OCI-LY7 (cell line): Measurements from ENCODE around the gene BIRC5. TPM values are rescaled to one million over a fixed set of nuclear protein-coding genes. Genes with fewer than 3 reads are reported as not detected.

ENCODE experiments used
- BruUV-seq: library from RNA; stranded (reverse); fragments of 400-500 nt; replicated peaks from 2 replicates; lab custom pipeline; 2021; lab: Mats Ljungman, UMichigan
- CTCF ChIA-PET: fragments of 300-600 bp; sonication (Branson Sonifier 250); formaldehyde crosslinking; loops from one replicate; lab custom pipeline; 2022; ENCODE audit warnings: antibody characterized with exemption; ENCODE audit not compliant: unreplicated experiment; lab: Charles Lee
- POLR2A ChIA-PET: fragments of 300-600 bp; sonication (Branson Sonifier 250); formaldehyde crosslinking; loops from one replicate; lab custom pipeline; 2022; ENCODE audit warnings: antibody characterized with exemption; lab: Charles Lee
- DNase-seq: peaks from one replicate; pipeline ENCODE4 v3.0.0-alpha.2; 2015; ENCODE audit warnings: low spot score
- H2AFZ ChIP-seq: fragments of 200-600 bp; sonication (generic), shearing (Covaris generic); 2 replicates; pipeline ENCODE4 v1.6.1; 2014; ENCODE audit warnings: mild to moderate bottlenecking, antibody characterized with exemption, low read length, moderate library complexity
- H3K27ac ChIP-seq: fragments of 200-600 bp; sonication (generic); 2 replicates; pipeline ENCODE4 v1.5.1; 2014; ENCODE audit warnings: mixed run types, low read depth, mild to moderate bottlenecking, moderate library complexity, low read length, inconsistent platforms; ENCODE audit not compliant: poor library complexity, severe bottlenecking
- H3K36me3 ChIP-seq: fragments of 200-600 bp; sonication (generic); 2 replicates; pipeline ENCODE4 v1.6.1; 2014; ENCODE audit warnings: mild to moderate bottlenecking, antibody characterized with exemption, low read length, moderate library complexity, mixed read lengths; ENCODE audit not compliant: insufficient read depth
- H3K4me1 ChIP-seq: fragments of 200-600 bp; sonication (generic); 2 replicates; pipeline ENCODE4 v1.5.1; 2014; ENCODE audit warnings: mild to moderate bottlenecking, low read length; ENCODE audit not compliant: insufficient read depth, poor library complexity, severe bottlenecking
- H3K4me2 ChIP-seq: fragments of 200-600 bp; sonication (generic); 2 replicates; pipeline ENCODE4 v1.6.1; 2014; ENCODE audit warnings: mild to moderate bottlenecking, low read length
- H3K4me3 ChIP-seq: fragments of 200-600 bp; sonication (generic); 2 replicates; pipeline ENCODE4 v1.5.1; 2014; ENCODE audit warnings: mild to moderate bottlenecking, low read depth, low read length; ENCODE audit not compliant: poor library complexity, severe bottlenecking
- H3K79me2 ChIP-seq: fragments of 200-600 bp; sonication (generic); 2 replicates; pipeline ENCODE4 v1.6.1; 2016; ENCODE audit warnings: low read depth, mild to moderate bottlenecking, low read length, moderate library complexity, mixed read lengths; ENCODE audit not compliant: insufficient read depth
- H3K9me2 ChIP-seq: fragments of 200-600 bp; sonication (generic); 2 replicates; pipeline ENCODE4 v1.6.1; 2016; ENCODE audit warnings: mild to moderate bottlenecking, low read length, mixed read lengths; ENCODE audit not compliant: insufficient read depth
- H3K9me3 ChIP-seq: fragments of 200-600 bp; sonication (generic); 2 replicates; pipeline ENCODE4 v1.6.1; 2014; ENCODE audit warnings: mild to moderate bottlenecking, mixed run types, low read length, mixed read lengths
- H4K20me1 ChIP-seq: fragments of 200-600 bp; sonication (generic); 2 replicates; pipeline ENCODE4 v1.6.1; 2014; ENCODE audit warnings: mild to moderate bottlenecking, antibody characterized with exemption, low read length, moderate library complexity, mixed read lengths; ENCODE audit not compliant: insufficient read depth
- CTCF ChIP-seq: fragments of 200-600 bp; sonication (generic); conservative IDR thresholded peaks from 2 replicates; pipeline ENCODE4 v1.5.1; 2014; ENCODE audit warnings: mild to moderate bottlenecking, antibody characterized with exemption, low read length, moderate library complexity, mixed read lengths
- EZH2phosphoT487 ChIP-seq: fragments of 200-600 bp; sonication (generic); IDR thresholded peaks from 2 replicates; pipeline ENCODE4 v1.6.1; 2018; ENCODE audit warnings: low read depth, borderline replicate concordance, mild to moderate bottlenecking, mixed run types, antibody characterized with exemption, low read length, moderate library complexity, mixed read lengths
- intact Hi-C: fragments of 100-400 bp; cut with micrococcal nuclease; formaldehyde crosslinking; loops from one replicate; pipeline ENCODE4 v1.10.0; 2022; ENCODE audit not compliant: unreplicated experiment
- total RNA-seq, 2 experiments: library from RNA; depleted of rRNA in 1 of 2; stranded (reverse); fragments of >200 nt in 1 of 2; shearing (Covaris generic) in 1 of 2; gene quantifications; 2 replicates each; pipeline ENCODE4 v1.2.3, GENCODE V29; 2014 to 2022

Gene BIRC5
- total RNA-seq, 2 experiments from 2014 or later = 184 to 266 TPM

GRCh38 chr17:78272181-78272913 lies 58.3 kb downstream of the BIRC5 start:
- peak overlapping the region; percentile 33 for H3K4me2 ChIP-seq
- TF ChIP-seq CTCF (no peak), EZH2phosphoT487 (no peak)
- no peaks in the 10 kb centered on the region for H3K9me3 ChIP-seq
- H3K36me3 ChIP-seq = no peaks in the 10 kb centered on the region
- DNase-seq = peak; percentile 64
- H3K79me2 ChIP-seq = no peaks in the 10 kb centered on the region
- no peak overlapping the region for H3K27ac ChIP-seq
- BruUV-seq = no TSS peak
- ChIA-PET CTCF (interaction anchor here (0.7 kb wide), 1 partner anchor 200 kb away, joined by 3 read pairs; no protein-coding TSS in a partner anchor), POLR2A (interaction anchor here (0.7 kb wide), 1 partner anchor 11 kb away, joined by 3 read pairs; no protein-coding TSS in a partner anchor)
- H2AFZ ChIP-seq = peak overlapping the region; percentile 11; the same call in 1 of the 2 replicates
- no peaks in the 10 kb centered on the region for H3K9me2 ChIP-seq
- intact Hi-C loops = no loop called here
- H4K20me1 ChIP-seq = no peaks in the 10 kb centered on the region
- H3K4me3 ChIP-seq = no peak overlapping the region
- peaks cover 40% of the 10 kb centered on the region for H3K4me1 ChIP-seq

- Histone ChIP-seq H3K4me1 (peaks cover 45% of the 10 kb centered on the region), H2AFZ (peak overlapping the region; percentile 11; the same call in 1 of the 2 replicates), H3K9me3 (no peaks in the 10 kb centered on the region), H3K4me3 (no peak overlapping the region), H3K36me3 (no peaks in the 10 kb centered on the region), H4K20me1 (no peaks in the 10 kb centered on the region), H3K79me2 (no peaks in the 10 kb centered on the region), H3K4me2 (peak overlapping the region; percentile 33; the same call in 1 of the 2 replicates), H3K9me2 (no peaks in the 10 kb centered on the region), H3K27ac (no peak overlapping the region)
- BruUV-seq = no TSS peak
- TF ChIP-seq EZH2phosphoT487 = no peak
- TF ChIP-seq CTCF = no peak
- no peak for DNase-seq
- CTCF ChIA-PET = no interaction called here
- intact Hi-C loops = no loop called here
- POLR2A ChIA-PET = interaction anchor here (0.7 kb wide), 1 partner anchor 12 kb away, joined by 3 read pairs; no protein-coding TSS in a partner anchor
Measured at GRCh38 chr17:78272914-78273258, 58.8 kb downstream of the BIRC5 start.

GRCh38 chr17:78273813-78274212 lies 59.8 kb downstream of the BIRC5 start:
- Histone ChIP-seq H3K4me2 (no peak overlapping the region), H3K4me1 (peaks cover 54% of the 10 kb centered on the region), H4K20me1 (no peaks in the 10 kb centered on the region), H3K9me3 (no peaks in the 10 kb centered on the region), H3K79me2 (no peaks in the 10 kb centered on the region), H3K27ac (no peak overlapping the region), H3K4me3 (no peak overlapping the region), H2AFZ (no peak overlapping the region), H3K36me3 (no peaks in the 10 kb centered on the region), H3K9me2 (no peaks in the 10 kb centered on the region)
- intact Hi-C loops = no loop called here
- no TSS peak for BruUV-seq
- DNase-seq = no peak
- ChIA-PET POLR2A (no interaction called here), CTCF (no interaction called here)
- TF ChIP-seq CTCF (no peak), EZH2phosphoT487 (no peak)
